ENCODE results near the gene OPTN.
"Not testable (repeated sequence)": the region's sequence is repeated elsewhere in the genome, so short reads cannot be mapped to it uniquely, and the experiment has no call there.

OPTN gene

DNA sequence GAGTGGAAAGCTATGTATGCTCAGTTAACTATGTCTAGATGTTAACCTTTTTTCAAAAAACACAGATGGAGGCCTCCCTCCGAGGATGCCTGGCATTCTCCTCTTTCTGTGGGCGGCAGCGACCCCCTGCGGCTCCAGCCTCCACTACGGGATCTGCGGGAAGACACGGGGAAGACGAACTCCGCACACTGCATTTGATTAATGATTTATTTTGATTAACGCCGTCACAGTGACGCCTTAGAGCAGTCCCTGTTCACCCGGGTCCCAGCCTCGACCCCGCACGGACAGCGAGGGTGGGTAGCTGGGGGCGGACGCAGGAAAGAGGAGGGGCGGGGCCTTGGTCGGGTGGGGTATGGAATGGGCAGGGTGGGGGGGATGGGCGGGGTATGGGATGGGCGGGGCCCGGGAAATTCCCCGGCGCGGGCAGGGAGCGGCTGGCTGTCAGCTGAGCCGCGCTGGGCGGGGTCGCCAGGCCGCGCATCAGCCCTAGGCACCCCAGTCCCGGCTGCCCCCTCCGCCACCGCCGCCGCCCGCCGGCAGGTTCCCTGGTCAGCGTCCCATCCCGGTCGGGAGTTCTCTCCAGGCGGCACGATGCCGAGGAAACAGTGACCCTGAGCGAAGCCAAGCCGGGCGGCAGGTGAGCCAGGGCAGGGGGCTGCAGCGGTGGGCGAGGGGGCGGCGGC, at the start of gene OPTN:
TSS of gene OPTN (plus strand) at position 498 of the 683 bp plus-strand sequence. CDS start 8,960 bp downstream, outside the sequence.
- H3K27ac ChIP-seq: peak within 1 kb of the TSS; percentile 57 to 100 (median 96)
- H3K4me3 ChIP-seq: peak within 1 kb of the TSS; percentile 58 to 99 (median 95)

GRCh38 chr10:13051126-13051694, 48.8 kb upstream of the OPTN start:
- H3K4me3 ChIP-seq: no peak overlapping the region

GRCh38 chr10:13053208-13053607, 46.8 kb upstream of the OPTN start:
- not testable (repeated sequence) for H3K4me3 ChIP-seq, H3K27ac ChIP-seq

More at GRCh38 chr10:13051126-13051694, 48.8 kb upstream of the OPTN start:
- no peak overlapping the region for H3K27ac ChIP-seq

DNA sequence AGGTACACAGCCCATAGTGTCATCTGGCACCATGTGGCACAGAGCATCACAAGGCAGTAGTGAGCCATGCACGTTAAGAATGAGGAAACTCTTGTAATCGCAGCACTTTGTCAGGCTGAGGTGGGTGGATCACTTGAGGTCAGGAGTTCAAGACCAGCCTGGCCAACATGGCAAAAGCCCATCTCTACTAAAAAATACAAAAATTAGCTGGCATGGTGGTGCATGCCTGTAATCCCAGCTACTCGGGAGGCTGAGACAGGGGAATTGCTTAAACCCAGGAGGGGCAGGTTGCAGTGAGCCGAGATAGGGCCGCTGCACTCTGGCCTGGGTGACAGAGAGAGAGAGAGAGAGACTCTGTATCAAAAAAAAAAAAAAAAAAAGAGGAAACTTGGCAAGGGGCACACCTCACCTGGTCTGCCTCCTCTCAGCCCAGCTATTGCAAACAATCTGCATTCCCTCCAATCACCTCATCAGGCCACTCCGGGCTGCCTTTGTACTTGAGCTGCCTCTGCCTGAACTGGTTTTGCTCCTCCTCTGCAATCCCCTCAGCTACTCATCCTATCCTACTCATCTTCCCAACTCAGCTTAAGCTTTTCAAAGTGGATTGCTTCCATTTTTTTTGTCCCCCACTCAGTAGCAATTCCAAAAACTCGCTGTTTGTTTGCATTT, 46.0 kb upstream of the OPTN start:
- Histone ChIP-seq H3K27ac (peak overlapping the region in 1 of 21 experiments; percentile 23), H3K4me3 (no peak overlapping the region)

DNA sequence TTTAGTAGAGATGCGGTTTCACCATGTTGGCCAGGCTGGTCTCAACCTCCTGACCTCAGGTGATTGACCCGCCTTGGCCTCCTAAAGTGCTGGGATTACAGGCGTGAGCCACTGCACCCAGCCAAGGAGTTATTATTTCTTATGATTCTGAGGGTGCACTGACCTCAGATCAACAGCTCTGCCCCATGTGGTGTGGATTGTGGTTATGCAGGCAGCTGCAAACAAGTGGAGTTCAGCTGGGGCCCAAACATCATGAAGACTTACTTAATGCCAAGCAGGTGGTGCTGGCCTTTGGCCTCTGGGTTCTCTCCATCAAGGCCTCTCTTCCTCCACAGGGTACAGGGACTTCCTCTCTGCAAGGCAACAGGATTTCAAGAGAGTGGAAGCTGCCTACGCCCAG, 45.1 kb upstream of the OPTN start:
- Histone ChIP-seq H3K4me3 (no peak overlapping the region), H3K27ac (no peak overlapping the region)

GRCh38 chr10:13056456-13057077, 43.4 kb upstream of the OPTN start:
- Histone ChIP-seq H3K27ac (no peak overlapping the region), H3K4me3 (no peak overlapping the region)

DNA sequence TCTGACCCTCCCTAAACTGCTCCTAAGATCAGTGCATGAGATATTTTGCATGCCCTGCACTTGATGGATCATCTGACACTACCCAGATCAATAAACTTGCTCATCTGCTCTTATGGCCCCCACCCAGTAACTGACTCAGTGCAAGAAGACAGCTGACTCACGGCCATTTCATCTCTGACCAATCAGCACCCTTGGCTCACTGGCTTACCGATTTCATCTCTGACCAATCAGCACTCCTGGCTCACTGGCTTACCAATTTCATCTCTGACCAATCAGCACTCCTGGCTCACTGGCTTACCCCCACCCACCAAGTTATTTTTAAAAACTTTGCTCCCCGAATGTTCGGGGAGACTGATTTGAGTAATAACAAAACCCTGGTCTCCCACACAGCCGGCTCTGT, 37.2 kb upstream of the OPTN start:
- no peak overlapping the region for H3K27ac ChIP-seq
- H3K4me3 ChIP-seq: no peak overlapping the region

DNA sequence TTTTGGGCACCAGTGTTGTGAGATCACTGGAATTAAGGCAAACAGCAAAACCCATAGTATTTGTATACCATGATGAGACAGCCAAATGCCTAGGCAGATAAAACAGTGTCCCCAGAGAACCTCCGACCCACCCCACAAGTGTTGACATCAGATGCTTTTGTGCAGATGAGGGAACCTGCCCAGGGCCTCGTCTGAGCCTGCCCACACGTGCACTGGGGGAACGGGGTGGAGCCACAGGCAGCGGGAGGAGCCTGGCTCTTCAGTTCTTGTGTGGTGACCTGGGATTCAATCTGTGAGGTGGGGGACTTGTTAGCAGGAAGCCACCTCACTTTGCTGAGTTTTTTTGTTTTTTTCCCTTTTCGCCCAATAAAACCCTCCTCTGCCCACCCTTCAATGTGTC, 33.4 kb upstream of the OPTN start:
- Histone ChIP-seq H3K4me3 (no peak overlapping the region), H3K27ac (no peak overlapping the region)

- no peak overlapping the region for H3K4me3 ChIP-seq
- no peak overlapping the region for H3K27ac ChIP-seq
Observed at GRCh38 chr10:13067431-13067830, 32.5 kb upstream of the OPTN start.

DNA sequence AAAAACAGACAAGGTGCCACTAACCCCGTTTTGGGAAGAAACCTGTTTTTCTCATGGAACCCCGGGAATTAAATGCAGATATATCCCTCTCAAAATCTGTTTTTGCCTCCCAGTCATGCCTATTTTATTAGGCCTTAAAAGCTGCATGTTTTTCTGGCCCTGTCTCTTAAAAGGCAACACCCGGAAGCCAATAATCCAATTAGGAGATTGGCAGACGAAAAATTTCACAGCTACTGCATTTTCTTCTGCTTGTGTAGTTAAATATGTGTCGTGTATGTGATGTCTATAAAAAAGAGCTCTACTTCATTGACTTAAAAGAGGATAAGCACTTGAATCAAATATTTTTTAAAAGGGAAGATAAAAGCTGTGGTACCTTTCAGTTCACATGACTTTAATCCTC, 31.9 kb upstream of the OPTN start:
- H3K4me3 ChIP-seq: no peak overlapping the region
- no peak overlapping the region for H3K27ac ChIP-seq

- Histone ChIP-seq H3K27ac (no peak overlapping the region), H3K4me3 (no peak overlapping the region)
Observed at GRCh38 chr10:13068484-13068883, 31.5 kb upstream of the OPTN start.

GRCh38 chr10:13072339-13072738, 27.6 kb upstream of the OPTN start:
- Histone ChIP-seq H3K4me3 (no peak overlapping the region), H3K27ac (no peak overlapping the region)

DNA sequence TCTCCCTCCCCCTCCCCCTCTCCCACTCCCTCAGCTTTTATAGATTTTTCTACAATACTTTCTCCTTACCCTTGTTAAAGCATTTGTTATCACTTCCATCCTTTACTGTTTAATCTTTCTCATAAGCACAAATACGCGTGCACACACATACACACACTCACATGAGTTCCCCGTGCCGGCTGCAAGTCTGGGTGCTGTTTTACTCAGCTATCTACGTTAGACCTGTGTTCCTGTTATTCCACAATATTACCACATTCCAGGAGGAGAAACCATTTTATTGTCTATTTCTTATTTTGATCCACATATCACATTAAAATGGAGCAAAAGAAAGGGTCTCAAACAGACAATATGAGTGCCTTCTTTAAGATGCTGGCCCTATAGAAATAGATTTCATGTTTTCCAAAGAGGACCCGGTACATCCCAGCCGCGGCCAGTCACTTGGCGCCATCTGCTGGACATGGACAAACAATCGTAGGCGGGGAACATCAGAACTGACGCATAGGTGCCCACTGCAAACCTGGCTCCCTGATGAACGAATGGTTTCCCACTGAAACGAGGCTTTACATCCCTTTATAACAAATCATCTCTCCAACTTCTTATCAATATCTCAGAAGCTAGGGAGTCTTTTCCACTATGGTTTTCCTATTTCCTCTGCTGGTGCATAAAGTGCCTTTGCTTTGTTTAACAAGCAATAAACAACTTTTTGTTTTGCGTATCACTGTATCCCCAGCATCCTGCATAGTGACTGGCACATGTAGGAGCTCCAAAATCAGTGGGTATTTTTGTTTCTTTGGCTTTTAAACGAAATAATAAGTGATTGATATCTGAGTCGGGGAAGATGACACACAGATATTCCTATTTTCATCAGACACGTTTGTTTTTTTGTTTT, 25.2 kb upstream of the OPTN start:
- H3K27ac ChIP-seq: no peak overlapping the region

GRCh38 chr10:13078912-13079775, 20.8 kb upstream of the OPTN start:
- no peak overlapping the region for H3K27ac ChIP-seq
- H3K4me3 ChIP-seq: no peak overlapping the region

More for the DNA sequence above, 25.2 kb upstream of the OPTN start:
- no peak overlapping the region for H3K4me3 ChIP-seq

- no peak overlapping the region for H3K4me3 ChIP-seq
- no peak overlapping the region for H3K27ac ChIP-seq
Observed at GRCh38 chr10:13079776-13080050, 20.2 kb upstream of the OPTN start.

DNA sequence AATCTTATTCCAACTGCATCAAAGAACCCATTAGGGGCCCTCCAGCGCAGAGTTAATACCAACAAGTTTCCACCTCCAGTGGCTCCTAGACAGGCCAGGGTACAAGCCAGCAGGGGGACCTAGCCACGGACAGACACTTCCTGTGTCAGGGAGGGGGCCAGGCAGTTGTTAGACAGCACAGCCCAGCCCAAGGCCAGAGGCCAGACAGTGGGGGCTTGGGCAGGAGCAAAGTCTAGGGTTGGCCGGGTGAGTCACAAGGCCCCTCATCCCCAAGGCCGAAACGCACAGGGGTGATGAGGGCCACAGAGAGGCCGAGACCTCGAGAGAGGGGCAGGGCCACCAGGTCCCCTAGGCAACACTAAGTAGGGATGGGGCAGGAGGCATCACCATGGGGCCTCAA, 19.3 kb upstream of the OPTN start:
- Histone ChIP-seq H3K4me3 (no peak overlapping the region), H3K27ac (no peak overlapping the region)

- H3K27ac ChIP-seq, H3K4me3 ChIP-seq: not testable (repeated sequence)
Observed at GRCh38 chr10:13083700-13084099, 16.3 kb upstream of the OPTN start.

DNA sequence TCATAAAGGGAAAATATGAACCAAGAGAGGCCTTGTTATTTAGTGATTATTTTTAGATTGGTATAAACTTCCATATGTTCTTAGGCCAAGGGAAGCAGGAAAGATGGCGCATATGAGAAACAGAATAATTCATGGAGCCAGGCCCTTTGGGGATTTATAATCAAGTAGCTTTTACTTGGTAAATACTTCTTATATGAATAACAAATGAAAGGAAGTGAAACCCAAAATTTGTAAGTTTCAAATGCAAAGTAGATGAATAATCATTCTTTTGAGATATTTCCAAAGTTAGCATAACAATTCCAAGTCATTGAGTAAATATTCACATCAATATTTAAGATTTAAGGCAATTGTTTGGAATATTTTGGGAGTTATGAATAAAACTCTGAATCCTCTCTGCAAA, 13.9 kb upstream of the OPTN start:
- no peak overlapping the region for H3K4me3 ChIP-seq
- H3K27ac ChIP-seq: no peak overlapping the region

DNA sequence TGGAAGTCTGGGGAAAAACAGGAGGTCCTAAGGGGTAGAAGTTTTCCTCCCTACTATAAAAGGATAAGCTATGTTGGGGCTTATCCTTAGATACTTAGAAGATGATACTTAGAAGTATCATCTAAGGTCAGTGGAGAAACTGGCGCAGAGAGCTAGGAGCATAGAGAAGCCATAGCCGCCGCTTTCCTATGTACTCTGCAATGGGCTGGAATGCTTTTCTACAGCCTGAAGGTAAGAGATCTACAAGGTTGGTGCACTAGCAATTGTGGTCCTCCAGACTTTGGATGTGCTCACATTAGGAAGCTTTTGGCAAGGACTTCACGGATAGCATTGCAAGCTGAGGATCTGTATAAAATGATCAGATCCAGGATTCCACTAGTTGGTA, 12.4 kb upstream of the OPTN start:
- Histone ChIP-seq H3K27ac (no peak overlapping the region), H3K4me3 (no peak overlapping the region)
